Mucosa of descending colon (tissue), 3 donors: Measurements from ENCODE around the gene RASGRF2. TPM values are rescaled to one million over a fixed set of nuclear protein-coding genes. Genes with fewer than 3 reads are reported as not detected.
A peak's percentile ranks its signal among the peaks of the same experiment; 100 is the strongest.

Experiments
- ATAC-seq: fragments of 200-7000 bp; cut with Tn5 transposase; one replicate; pipeline ENCODE4 v1.9.1; 2020; ENCODE audit warnings: mild to moderate bottlenecking, moderate library complexity
- DNase-seq, 3 donors: peaks; one replicate each; pipeline ENCODE4 v3.0.0-alpha.2; 2020
- H3K36me3 ChIP-seq: fragments of 200-600 bp; one replicate; pipeline ENCODE4 v1.8.0; 2021; ENCODE audit warnings: low read depth, mild to moderate bottlenecking
- H3K4me1 ChIP-seq: fragments of 200-600 bp; one replicate; pipeline ENCODE4 v1.8.0; 2021; ENCODE audit warnings: low read depth, mild to moderate bottlenecking
- H3K4me3 ChIP-seq: fragments of 200-600 bp; one replicate; pipeline ENCODE4 v1.8.0; 2021; ENCODE audit warnings: mild to moderate bottlenecking
- H3K9me3 ChIP-seq: fragments of 200-600 bp; one replicate; pipeline ENCODE4 v1.8.0; 2021; ENCODE audit warnings: mild to moderate bottlenecking
- CTCF ChIP-seq: fragments of 200-600 bp; IDR thresholded peaks from one replicate; pipeline ENCODE4 v1.8.0; 2022; ENCODE audit warnings: antibody characterized with exemption, mild to moderate bottlenecking
- intact Hi-C, 2 donors: fragments of 100-400 bp; cut with DNase I in 1 of 2; cut with micrococcal nuclease in 1 of 2; formaldehyde crosslinking; loops; one replicate each; pipeline versions ENCODE4 v1.11.0 to v1.11.1; 2022; cut with DNase I, micrococcal nuclease
- total RNA-seq, 3 donors: library from RNA; stranded (reverse); fragmentation: NEBNext Ultra II Directional in 2 of 3; extraction: Animal tissue kit (Norgen Biotek cat#: 25700) in 2 of 3; gene quantifications; one replicate each; pipeline versions ENCODE4 v1.2.1 to v1.2.4, GENCODE V29; 2021 to 2023
- donor health status: DM: no; HTN: no; CAD: no; lungs with moderate emphysema.
- donor health status: DM: no; HTN: no; CAD: no.
- donor health status: DM: no; HTN: yes; CAD: no.

The RASGRF2 gene
- total RNA-seq, 3 donors from 2014 or later: 2.0 to 8.0 (median 2.9) TPM

DNA sequence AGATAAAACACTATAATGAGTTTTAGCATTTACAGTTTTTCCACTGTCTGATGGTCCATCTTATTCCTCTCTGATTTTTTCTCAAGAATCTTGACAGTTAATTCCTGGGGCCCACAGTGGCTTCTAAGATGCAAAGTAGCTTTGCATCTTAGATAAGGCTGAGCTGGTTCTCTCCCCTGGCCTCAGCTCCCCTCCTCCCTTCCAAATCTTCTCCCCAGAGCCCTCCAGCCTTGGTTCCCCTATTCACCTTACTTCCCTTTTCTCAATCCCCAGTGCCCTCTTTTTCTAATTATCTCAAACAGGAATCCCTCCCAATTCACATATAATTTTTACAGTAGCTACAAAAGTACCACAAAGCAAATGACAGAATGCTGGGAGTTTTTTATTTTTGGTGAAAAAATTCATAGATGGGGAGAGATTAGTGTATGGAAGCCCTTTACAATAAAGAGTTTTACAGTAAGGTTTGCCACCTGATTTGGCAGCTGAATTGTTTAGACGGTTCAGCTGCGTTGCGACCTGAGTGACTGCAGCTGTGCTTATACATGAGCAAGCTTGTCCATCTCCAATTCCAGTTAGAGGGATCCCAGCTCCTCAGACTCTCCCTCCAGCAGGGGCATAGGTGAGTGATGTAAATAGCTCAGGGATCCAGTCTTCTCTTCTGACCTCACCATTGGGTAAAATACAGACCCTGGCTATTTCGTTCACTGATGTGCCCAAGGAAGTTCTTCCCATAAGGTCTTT, 221.6 kb downstream of the RASGRF2 start:
- no peak for TF ChIP-seq CTCF
- ATAC-seq (no peak), DNase-seq (no peak)
- Histone ChIP-seq H3K4me3 (no peak overlapping the region), H3K4me1 (no peaks in the 10 kb centered on the region), H3K36me3 (no peaks in the 10 kb centered on the region), H3K9me3 (no peaks in the 10 kb centered on the region)
- intact Hi-C loops: no loop called here

DNA sequence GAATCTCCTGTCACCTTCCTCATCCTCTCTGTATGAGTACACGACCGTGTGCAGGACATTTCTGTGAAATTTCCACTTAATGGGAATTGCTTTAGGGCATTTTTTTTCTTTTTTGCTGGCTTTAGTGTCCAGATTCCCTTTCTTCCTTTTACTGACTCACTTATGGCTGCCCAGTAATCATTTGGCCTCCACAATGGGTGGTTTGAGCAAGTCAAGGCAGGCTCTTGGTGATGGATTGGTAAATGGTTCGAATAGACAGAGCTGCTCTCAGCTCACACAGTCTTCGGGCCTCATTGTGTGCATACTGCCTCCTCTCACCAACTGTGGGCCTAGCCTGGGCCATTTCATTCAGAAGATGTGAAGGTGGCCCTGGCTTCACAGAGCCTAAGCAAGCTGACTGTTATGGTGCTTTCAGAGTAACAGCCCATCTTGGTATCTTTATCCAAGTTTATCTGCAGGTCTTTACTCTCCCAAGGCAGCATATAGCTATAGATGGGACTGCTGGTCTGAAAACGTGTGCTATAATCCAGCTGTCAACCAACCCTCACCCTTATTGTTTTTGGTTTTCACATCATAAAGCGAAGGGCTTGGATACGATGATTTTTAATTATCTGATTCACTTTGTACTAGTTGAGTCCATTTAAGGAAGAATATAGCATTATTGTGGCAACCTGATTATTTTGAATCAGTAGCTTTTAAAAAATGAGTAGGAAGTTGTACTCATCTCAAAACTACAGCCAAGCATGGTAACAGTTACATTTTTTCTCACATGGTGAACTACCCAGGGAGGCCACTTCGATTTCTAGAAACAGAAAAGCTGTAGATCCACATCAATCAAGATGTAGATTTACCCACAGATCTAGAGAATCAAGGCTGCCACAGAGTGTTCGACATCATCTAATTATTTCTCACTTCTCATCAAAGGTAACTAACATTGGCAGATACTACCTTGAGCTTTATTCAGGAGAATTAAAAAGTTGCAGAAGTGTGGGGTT, 222.5 kb downstream of the RASGRF2 start:
- no peak for TF ChIP-seq CTCF
- no peaks in the 10 kb centered on the region for H3K36me3 ChIP-seq
- H3K4me3 ChIP-seq: no peak overlapping the region
- DNase-seq (no peak), ATAC-seq (no peak)
- intact Hi-C loops: no loop called here
- H3K4me1 ChIP-seq: no peaks in the 10 kb centered on the region
- H3K9me3 ChIP-seq: no peaks in the 10 kb centered on the region

- intact Hi-C loops: no loop called here
- no peaks in the 10 kb centered on the region for H3K36me3 ChIP-seq
- no peak overlapping the region for H3K4me3 ChIP-seq
- ATAC-seq (no peak), DNase-seq (no peak)
- no peak for TF ChIP-seq CTCF
- no peaks in the 10 kb centered on the region for H3K9me3 ChIP-seq
- H3K4me1 ChIP-seq: no peaks in the 10 kb centered on the region
These were observed 223.9 kb downstream of the RASGRF2 start for GRCh38 chr5:81183811-81184748.

DNA sequence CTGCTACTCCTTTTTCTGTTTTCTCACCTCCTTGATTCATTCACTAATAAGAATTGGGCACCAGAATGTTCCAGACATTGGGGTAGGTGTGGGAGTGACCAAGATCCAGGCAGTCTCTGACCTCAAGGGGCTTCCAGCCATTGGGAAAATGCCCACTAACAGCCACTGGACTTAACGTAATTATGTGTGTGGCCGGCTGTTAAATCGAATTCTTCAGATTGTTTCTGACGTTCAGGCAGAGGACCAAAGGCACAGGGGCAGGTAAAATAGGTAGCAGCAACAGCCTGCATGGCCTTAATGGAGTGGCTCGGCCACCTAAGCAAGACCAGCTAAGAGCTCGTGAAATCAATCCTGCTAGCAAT, 224.6 kb downstream of the RASGRF2 start:
- no peak for TF ChIP-seq CTCF
- H3K4me3 ChIP-seq: no peak overlapping the region
- no peak for DNase-seq
- intact Hi-C loops: no loop called here
- no peaks in the 10 kb centered on the region for H3K9me3 ChIP-seq
- H3K36me3 ChIP-seq: no peaks in the 10 kb centered on the region
- H3K4me1 ChIP-seq: no peaks in the 10 kb centered on the region
- no peak for ATAC-seq

DNA sequence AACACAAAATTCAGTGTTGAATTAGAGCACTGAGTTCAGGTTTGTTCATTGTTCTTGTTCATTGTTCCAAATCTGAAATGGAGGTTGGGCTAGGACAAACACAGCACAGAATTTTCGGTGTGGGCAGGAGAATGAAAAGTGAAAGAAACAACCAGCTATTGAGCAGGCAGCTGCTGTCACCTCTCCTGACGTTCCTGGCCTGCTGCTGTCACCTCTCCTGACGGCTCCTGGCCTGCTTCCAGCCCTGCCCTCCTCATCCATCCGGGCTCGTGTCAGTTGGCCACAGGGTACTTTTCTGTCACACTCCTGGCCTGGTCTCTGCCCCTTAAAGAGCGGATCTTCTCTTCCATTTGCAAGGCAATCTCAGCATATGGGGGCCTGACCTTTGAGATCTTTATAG, 227.7 kb downstream of the RASGRF2 start:
- intact Hi-C loops: no loop called here
- H3K4me1 ChIP-seq: no peaks in the 10 kb centered on the region
- no peak overlapping the region for H3K4me3 ChIP-seq
- H3K36me3 ChIP-seq: no peaks in the 10 kb centered on the region
- DNase-seq (peak; percentile 31 to 54 (median 44)), ATAC-seq (peak; percentile 77)
- no peak for TF ChIP-seq CTCF
- no peaks in the 10 kb centered on the region for H3K9me3 ChIP-seq
